ENCODE measurements around the gene DMTF1. TPM values are rescaled to one million over a fixed set of nuclear protein-coding genes. Genes with fewer than 3 reads are reported as not detected.
"Not testable (repeated sequence)": the region's sequence is repeated elsewhere in the genome, so short reads cannot be mapped to it uniquely, and the experiment has no call there.

Gene DMTF1
- total RNA-seq, 1 donor from 2014 or later, result 81.7 TPM

- Histone ChIP-seq H3K36me3 (peaks cover 48% of the 10 kb centered on the region), H3K9me3 (peaks cover under 1% of the 10 kb centered on the region)
- ATAC-seq, result peak in 1 of 2 donors; percentile 30
Measured at GRCh38 chr7:87199241-87199640, 47.0 kb downstream of the DMTF1 start.

GRCh38 chr7:87199700-87200450, 47.6 kb downstream of the DMTF1 start:
- peaks cover 6% of the 10 kb centered on the region for H3K9me3 ChIP-seq
- H3K36me3 ChIP-seq, result peaks cover 42% of the 10 kb centered on the region
- H3K27ac ChIP-seq, result peak overlapping the region; percentile 53
- DNase-seq (no peak), ATAC-seq (peak; percentile 22 to 31)
- intact Hi-C loops (cut with DNase I), result no loop called here
- H3K4me1 ChIP-seq, result peaks cover 49% of the 10 kb centered on the region
- no peaks in the 10 kb centered on the region for H3K27me3 ChIP-seq (ENCODE audit: low read depth)
- H3K4me3 ChIP-seq, result no peak overlapping the region
- no peak for TF ChIP-seq CTCF (IDR thresholded peaks at IDR 0.05)

More at GRCh38 chr7:87199241-87199640, 47.0 kb downstream of the DMTF1 start:
- DNase-seq, result no peak
- TF ChIP-seq CTCF (IDR thresholded peaks at IDR 0.05), result no peak
- Histone ChIP-seq H3K4me3 (no peak overlapping the region), H3K27ac (peak overlapping the region; percentile 53), H3K4me1 (peaks cover 49% of the 10 kb centered on the region), H3K27me3 (ENCODE audit: low read depth) (no peaks in the 10 kb centered on the region)
- intact Hi-C loops (cut with DNase I), result no loop called here

GRCh38 chr7:87202208-87202607, 50.0 kb downstream of the DMTF1 start:
- no peak for ATAC-seq
- peaks cover 49% of the 10 kb centered on the region for H3K4me1 ChIP-seq
- peaks cover 28% of the 10 kb centered on the region for H3K36me3 ChIP-seq
- H3K27me3 ChIP-seq (ENCODE audit: low read depth), result no peaks in the 10 kb centered on the region
- no peak for DNase-seq
- intact Hi-C loops (cut with DNase I), result no loop called here
- no peak for TF ChIP-seq CTCF (IDR thresholded peaks at IDR 0.05)
- H3K27ac ChIP-seq, result no peak overlapping the region
- H3K4me3 ChIP-seq, result no peak overlapping the region
- peaks cover 27% of the 10 kb centered on the region for H3K9me3 ChIP-seq

- no peak overlapping the region for H3K27ac ChIP-seq
- H3K36me3 ChIP-seq, result peaks cover 23% of the 10 kb centered on the region
- no peaks in the 10 kb centered on the region for H3K27me3 ChIP-seq (ENCODE audit: low read depth)
- DNase-seq, result no peak
- no peak for TF ChIP-seq CTCF (IDR thresholded peaks at IDR 0.05)
- no peak for ATAC-seq
- H3K4me1 ChIP-seq, result peaks cover 49% of the 10 kb centered on the region
- peaks cover 27% of the 10 kb centered on the region for H3K9me3 ChIP-seq
- intact Hi-C loops (cut with DNase I), result no loop called here
- no peak overlapping the region for H3K4me3 ChIP-seq
Measured at GRCh38 chr7:87202705-87203104, 50.5 kb downstream of the DMTF1 start.

GRCh38 chr7:87203929-87204328, 51.7 kb downstream of the DMTF1 start:
- H3K27ac ChIP-seq; DNase-seq; H3K4me3 ChIP-seq; H3K27me3 ChIP-seq (ENCODE audit: low read depth); intact Hi-C loops (cut with DNase I); ATAC-seq: not testable (repeated sequence)
- H3K9me3 ChIP-seq, result peaks cover 27% of the 10 kb centered on the region
- peaks cover 45% of the 10 kb centered on the region for H3K4me1 ChIP-seq
- H3K36me3 ChIP-seq, result peaks cover 15% of the 10 kb centered on the region

- ATAC-seq, result no peak
- Histone ChIP-seq H3K4me1 (peaks cover 37% of the 10 kb centered on the region), H3K4me3 (no peak overlapping the region), H3K9me3 (peaks cover 27% of the 10 kb centered on the region), H3K36me3 (peaks cover 14% of the 10 kb centered on the region), H3K27me3 (ENCODE audit: low read depth) (no peaks in the 10 kb centered on the region), H3K27ac (no peak overlapping the region)
- no peak for DNase-seq
- no peak for TF ChIP-seq CTCF (IDR thresholded peaks at IDR 0.05)
- intact Hi-C loops (cut with DNase I), result no loop called here
Measured at GRCh38 chr7:87204933-87205332, 52.7 kb downstream of the DMTF1 start.

- H3K4me3 ChIP-seq; ATAC-seq; H3K27ac ChIP-seq; intact Hi-C loops (cut with DNase I); H3K27me3 ChIP-seq (ENCODE audit: low read depth); DNase-seq: not testable (repeated sequence)
- H3K36me3 ChIP-seq, result peaks cover 14% of the 10 kb centered on the region
- H3K9me3 ChIP-seq, result peaks cover 27% of the 10 kb centered on the region
- H3K4me1 ChIP-seq, result peaks cover 34% of the 10 kb centered on the region
Measured at GRCh38 chr7:87205701-87206100, 53.4 kb downstream of the DMTF1 start.

Data from lower lobe of right lung (tissue), 2 donors.